Islet of Langerhans (tissue), 1 donor: Measurements from ENCODE around the gene SRC.

ENCODE experiments used
- FAIRE-seq: peaks from one replicate; lab custom pipeline; 2011; peaks lifted over from hg19 to GRCh38; lab: Jason Lieb, UNC

The SRC gene

GRCh38 chr20:37385176-37385575, 39.2 kb downstream of the SRC start:
- no peak for FAIRE-seq

GRCh38 chr20:37385659-37386504, 39.9 kb downstream of the SRC start:
- no peak for FAIRE-seq

GRCh38 chr20:37386505-37387251, 40.7 kb downstream of the SRC start:
- no peak for FAIRE-seq

GRCh38 chr20:37387519-37388269, 41.8 kb downstream of the SRC start:
- no peak for FAIRE-seq

GRCh38 chr20:37388831-37389230, 42.9 kb downstream of the SRC start:
- no peak for FAIRE-seq

GRCh38 chr20:37389241-37389747, 43.4 kb downstream of the SRC start:
- no peak for FAIRE-seq

GRCh38 chr20:37389844-37390275, 43.9 kb downstream of the SRC start:
- FAIRE-seq = no peak

- no peak for FAIRE-seq
These were observed 44.6 kb downstream of the SRC start for GRCh38 chr20:37390503-37390890.

GRCh38 chr20:37390891-37391525, 45.1 kb downstream of the SRC start:
- no peak for FAIRE-seq

- no peak for FAIRE-seq
These were observed 46.7 kb downstream of the SRC start for GRCh38 chr20:37392441-37393195.

- no peak for FAIRE-seq
These were observed 47.4 kb downstream of the SRC start for GRCh38 chr20:37393196-37393862.

GRCh38 chr20:37393863-37394542, 48.1 kb downstream of the SRC start:
- no peak for FAIRE-seq

GRCh38 chr20:37394543-37395409, 48.8 kb downstream of the SRC start:
- no peak for FAIRE-seq

- FAIRE-seq = no peak
These were observed 49.5 kb downstream of the SRC start for GRCh38 chr20:37395410-37395797.

- no peak for FAIRE-seq
These were observed 50.0 kb downstream of the SRC start for GRCh38 chr20:37395921-37396415.

- FAIRE-seq = no peak
These were observed 50.6 kb downstream of the SRC start for GRCh38 chr20:37396416-37397075.

- no peak for FAIRE-seq
These were observed 51.4 kb downstream of the SRC start for GRCh38 chr20:37397076-37397953.
